Activated CD4-positive, alpha-beta memory T cell treated with anti-CD3 and anti-CD28 coated beads, Interleukin-2, amount 10 ng/mL, durations not matched to agents 7 days and 5 days (primary cell): ENCODE data around the gene LMTK2. TPM values are rescaled to one million over a fixed set of nuclear protein-coding genes. Genes with fewer than 3 reads are reported as not detected.

ENCODE experiments used
- CTCF ChIA-PET: fragments of 350-600 bp; sonication (Branson Sonifier 250); formaldehyde crosslinking; loops from one replicate; lab custom pipeline; 2021; ENCODE audit warnings: antibody characterized with exemption, inconsistent platforms; lab: Charles Lee
- POLR2A ChIA-PET: fragments of 350-600 bp; sonication (Branson Sonifier 250); formaldehyde crosslinking; loops from one replicate; lab custom pipeline; 2021; ENCODE audit warnings: antibody characterized with exemption; lab: Charles Lee
- DNase-seq: peaks from one replicate; pipeline ENCODE4 v3.0.0-alpha.2; 2020
- H3K27ac Mint-ChIP-seq: one replicate; pipeline ENCODE4 v1.8.0; 2021; ENCODE audit warnings: mild to moderate bottlenecking, mixed read lengths
- H3K27me3 Mint-ChIP-seq: one replicate; pipeline ENCODE4 v1.8.0; 2021; ENCODE audit warnings: mixed read lengths
- H3K36me3 Mint-ChIP-seq: one replicate; pipeline ENCODE4 v1.8.0; 2021; ENCODE audit warnings: low read depth, mixed read lengths
- H3K4me1 Mint-ChIP-seq: one replicate; pipeline ENCODE4 v1.8.0; 2021; ENCODE audit warnings: mixed read lengths
- H3K4me3 Mint-ChIP-seq: one replicate; pipeline ENCODE4 v1.8.0; 2021; ENCODE audit warnings: mild to moderate bottlenecking, mixed read lengths
- H3K9me3 Mint-ChIP-seq: one replicate; pipeline ENCODE4 v1.8.0; 2021; ENCODE audit warnings: mixed read lengths
- total RNA-seq, 2 experiments: library from RNA; stranded (reverse); gene quantifications; one replicate each; pipeline ENCODE4 v1.2.3, GENCODE V29; 2021

The LMTK2 gene
- total RNA-seq, 2 experiments from 2014 or later: 10.0 to 11.6 TPM

DNA sequence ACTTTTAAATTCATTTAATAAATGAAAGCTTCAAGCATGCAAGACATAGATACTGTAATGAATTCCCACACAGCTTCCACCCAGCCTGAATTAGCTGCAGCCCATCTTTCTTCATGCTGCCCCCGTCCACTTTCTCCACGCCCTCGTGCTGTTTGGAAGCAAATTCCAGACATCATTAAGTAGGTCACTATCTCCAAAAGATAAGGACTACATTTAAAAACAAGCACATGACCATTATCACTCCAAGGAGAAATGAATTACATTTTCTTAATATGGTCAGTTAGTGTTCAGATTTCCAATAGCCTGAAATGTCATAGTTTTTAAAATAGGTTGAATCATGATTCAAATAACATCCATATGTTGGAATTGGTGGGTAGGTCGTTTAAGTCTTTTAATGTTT is 24.3 kb downstream of the LMTK2 start:
- DNase-seq: no peak
- H3K36me3 Mint-ChIP-seq: no peaks in the 10 kb centered on the region
- ChIA-PET POLR2A (interaction anchor here (3.4 to 4.5 kb wide), 2 partner anchors 20 to 23 kb away, joined by 11 to 18 read pairs; no protein-coding TSS in a partner anchor), CTCF (interaction anchor here (1.1 to 2.3 kb wide), 5 partner anchors 25 to 259 kb away, joined by 3 to 9 read pairs (median 7); partner anchors contain the start of gene ASNS)
- H3K9me3 Mint-ChIP-seq: no peaks in the 10 kb centered on the region
- no peak overlapping the region for H3K4me3 Mint-ChIP-seq
- H3K27ac Mint-ChIP-seq: no peak overlapping the region
- peaks cover 8% of the 10 kb centered on the region for H3K27me3 Mint-ChIP-seq
- H3K4me1 Mint-ChIP-seq: peaks cover 42% of the 10 kb centered on the region

DNA sequence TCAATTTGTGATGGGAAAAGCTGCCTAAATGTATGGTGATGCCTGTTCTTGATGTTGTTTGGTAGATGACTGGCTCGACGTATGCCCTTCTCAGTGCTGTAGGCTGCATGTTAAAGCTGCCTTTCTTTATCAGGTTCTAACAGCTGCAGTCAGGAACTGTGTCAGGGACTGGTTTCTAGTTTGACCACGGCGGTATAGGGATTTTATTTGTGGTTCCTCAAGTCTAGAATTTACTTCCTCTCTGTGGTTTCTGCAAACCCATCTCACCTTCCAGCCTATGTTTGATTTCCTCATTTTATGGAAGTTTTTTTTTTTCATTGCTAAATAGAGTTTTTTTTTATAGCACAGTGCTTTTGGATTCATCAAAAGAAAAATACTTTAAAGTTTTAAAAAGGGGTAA is 26.5 kb downstream of the LMTK2 start:
- H3K4me1 Mint-ChIP-seq: peaks cover 42% of the 10 kb centered on the region
- H3K4me3 Mint-ChIP-seq: peak overlapping the region; percentile 33
- POLR2A ChIA-PET: interaction anchor here (0.6 to 4.5 kb wide), 4 partner anchors 12 to 36 kb away, joined by 3 to 18 read pairs (median 8); no protein-coding TSS in a partner anchor
- peaks cover 8% of the 10 kb centered on the region for H3K27me3 Mint-ChIP-seq
- CTCF ChIA-PET: interaction anchor here (1.1 to 1.4 kb wide), 4 partner anchors 10 to 35 kb away, joined by 3 to 7 read pairs (median 4); no protein-coding TSS in a partner anchor
- H3K9me3 Mint-ChIP-seq: no peaks in the 10 kb centered on the region
- peaks cover 5% of the 10 kb centered on the region for H3K36me3 Mint-ChIP-seq
- no peak overlapping the region for H3K27ac Mint-ChIP-seq
- peak; percentile 26 for DNase-seq

DNA sequence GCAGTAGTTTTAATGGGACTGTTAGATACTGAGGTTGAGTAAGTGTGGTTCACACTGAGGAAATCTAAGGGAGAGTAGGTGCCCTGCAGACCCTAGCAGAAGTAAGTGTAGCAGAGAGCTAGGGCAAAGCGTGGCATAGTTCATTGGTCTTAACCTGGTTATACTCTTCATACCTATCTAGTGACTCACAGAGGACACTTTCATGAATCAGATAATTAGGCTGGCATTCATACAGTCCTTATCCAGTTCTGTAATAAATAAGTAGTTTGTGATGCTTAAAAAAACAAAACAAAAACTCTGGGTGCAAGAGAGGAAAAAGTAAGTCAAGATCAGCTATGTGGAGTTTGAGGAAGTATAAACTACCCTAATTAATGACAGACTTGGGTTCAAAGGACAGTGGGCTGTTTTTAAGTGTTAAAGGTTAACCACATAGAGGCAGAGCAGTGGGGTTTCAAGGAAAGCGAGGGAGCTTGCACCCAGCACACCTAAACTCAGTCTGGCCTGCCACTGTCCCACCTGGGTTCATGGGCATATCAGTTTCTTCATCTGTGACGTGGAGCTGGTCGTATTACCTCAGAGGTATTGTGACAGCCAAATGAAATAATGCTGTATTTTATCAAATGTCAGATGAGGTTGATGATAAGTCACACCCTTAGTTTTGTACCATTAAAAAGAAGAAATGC is 27.1 kb downstream of the LMTK2 start:
- Mint-ChIP-seq H3K4me3 (no peak overlapping the region), H3K36me3 (peaks cover 8% of the 10 kb centered on the region), H3K4me1 (peaks cover 42% of the 10 kb centered on the region), H3K27ac (no peak overlapping the region), H3K9me3 (no peaks in the 10 kb centered on the region), H3K27me3 (peaks cover 8% of the 10 kb centered on the region)
- CTCF ChIA-PET: interaction anchor here (0.6 to 1.4 kb wide), 5 partner anchors 11 to 160 kb away, joined by 3 to 7 read pairs (median 4); no protein-coding TSS in a partner anchor
- DNase-seq: no peak
- POLR2A ChIA-PET: interaction anchor here (1.6 to 4.5 kb wide), 3 partner anchors 12 to 26 kb away, joined by 4 to 18 read pairs (median 11); no protein-coding TSS in a partner anchor

GRCh38 chr7:98134420-98135228 is 28.0 kb downstream of the LMTK2 start:
- Mint-ChIP-seq H3K36me3 (peaks cover 15% of the 10 kb centered on the region), H3K9me3 (no peaks in the 10 kb centered on the region), H3K27me3 (peaks cover 8% of the 10 kb centered on the region), H3K27ac (no peak overlapping the region), H3K4me1 (peaks cover 42% of the 10 kb centered on the region), H3K4me3 (no peak overlapping the region)
- ChIA-PET POLR2A (interaction anchor here (1.6 kb wide), 1 partner anchor 13 kb away, joined by 4 read pairs; no protein-coding TSS in a partner anchor), CTCF (interaction anchor here (0.6 to 1.3 kb wide), 2 partner anchors 12 to 161 kb away, joined by 3 to 4 read pairs; no protein-coding TSS in a partner anchor)
- DNase-seq: no peak

GRCh38 chr7:98135984-98136383 is 29.3 kb downstream of the LMTK2 start:
- Mint-ChIP-seq H3K4me1 (peaks cover 38% of the 10 kb centered on the region), H3K4me3 (no peak overlapping the region), H3K9me3 (no peaks in the 10 kb centered on the region), H3K27me3 (peaks cover 8% of the 10 kb centered on the region), H3K27ac (no peak overlapping the region), H3K36me3 (peaks cover 15% of the 10 kb centered on the region)
- ChIA-PET POLR2A (no interaction called here), CTCF (no interaction called here)
- DNase-seq: no peak

DNA sequence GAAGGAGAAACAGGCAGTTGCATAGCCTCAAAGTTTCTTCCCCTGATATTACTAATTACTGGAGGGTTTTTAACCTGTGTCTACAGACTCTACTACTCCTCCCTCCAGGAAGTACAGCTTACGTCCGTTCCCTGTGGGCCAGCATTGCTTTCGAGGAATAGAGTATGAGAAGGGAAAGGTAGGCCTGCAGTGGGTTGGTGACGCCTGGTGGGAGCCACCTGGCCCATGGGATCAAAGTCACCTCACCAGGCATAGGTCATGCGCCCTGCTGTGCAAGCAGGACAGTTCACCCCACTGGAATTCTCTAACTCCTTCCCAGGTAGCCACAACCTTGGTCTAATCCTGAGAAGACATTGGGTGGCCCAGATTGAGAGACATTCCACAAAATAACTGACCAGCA is 29.8 kb downstream of the LMTK2 start:
- CTCF ChIA-PET: interaction anchor here (1.0 kb wide), 1 partner anchor 32 kb away, joined by 4 read pairs; no protein-coding TSS in a partner anchor
- H3K4me1 Mint-ChIP-seq: peaks cover 33% of the 10 kb centered on the region
- POLR2A ChIA-PET: no interaction called here

GRCh38 chr7:98137134-98137825 is 30.6 kb downstream of the LMTK2 start:
- ChIA-PET CTCF (interaction anchor here (1.0 kb wide), 1 partner anchor 31 kb away, joined by 4 read pairs; no protein-coding TSS in a partner anchor), POLR2A (no interaction called here)
- DNase-seq: no peak
- Mint-ChIP-seq H3K4me3 (no peak overlapping the region), H3K4me1 (peaks cover 25% of the 10 kb centered on the region), H3K9me3 (no peaks in the 10 kb centered on the region), H3K27ac (no peak overlapping the region), H3K27me3 (peaks cover 6% of the 10 kb centered on the region), H3K36me3 (peaks cover 23% of the 10 kb centered on the region)

More for the DNA sequence above, 29.8 kb downstream of the LMTK2 start:
- no peak for DNase-seq
- no peaks in the 10 kb centered on the region for H3K9me3 Mint-ChIP-seq
- peaks cover 6% of the 10 kb centered on the region for H3K27me3 Mint-ChIP-seq
- no peak overlapping the region for H3K4me3 Mint-ChIP-seq
- peaks cover 19% of the 10 kb centered on the region for H3K36me3 Mint-ChIP-seq
- H3K27ac Mint-ChIP-seq: no peak overlapping the region

DNA sequence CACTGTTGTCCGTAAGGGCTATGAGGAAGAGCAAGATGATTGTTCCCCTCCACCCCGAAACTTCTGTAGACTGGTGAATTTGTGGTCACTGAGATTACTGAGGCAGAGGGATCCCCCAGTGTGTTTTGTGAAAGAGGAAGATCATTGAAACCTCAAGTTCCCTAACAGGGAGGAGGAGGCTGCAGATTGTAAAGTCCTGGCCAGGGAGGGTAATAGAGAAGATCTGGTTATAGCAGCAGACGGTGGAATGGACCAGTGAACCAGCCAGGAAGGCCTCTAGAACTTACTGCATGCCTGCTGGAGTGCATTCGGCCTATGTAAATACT is 31.1 kb downstream of the LMTK2 start:
- ChIA-PET CTCF (no interaction called here), POLR2A (no interaction called here)
- H3K4me1 Mint-ChIP-seq: peaks cover 20% of the 10 kb centered on the region
- H3K4me3 Mint-ChIP-seq: no peak overlapping the region
- peaks cover 6% of the 10 kb centered on the region for H3K27me3 Mint-ChIP-seq
- H3K36me3 Mint-ChIP-seq: peaks cover 23% of the 10 kb centered on the region
- no peak for DNase-seq
- no peaks in the 10 kb centered on the region for H3K9me3 Mint-ChIP-seq
- H3K27ac Mint-ChIP-seq: no peak overlapping the region

DNA sequence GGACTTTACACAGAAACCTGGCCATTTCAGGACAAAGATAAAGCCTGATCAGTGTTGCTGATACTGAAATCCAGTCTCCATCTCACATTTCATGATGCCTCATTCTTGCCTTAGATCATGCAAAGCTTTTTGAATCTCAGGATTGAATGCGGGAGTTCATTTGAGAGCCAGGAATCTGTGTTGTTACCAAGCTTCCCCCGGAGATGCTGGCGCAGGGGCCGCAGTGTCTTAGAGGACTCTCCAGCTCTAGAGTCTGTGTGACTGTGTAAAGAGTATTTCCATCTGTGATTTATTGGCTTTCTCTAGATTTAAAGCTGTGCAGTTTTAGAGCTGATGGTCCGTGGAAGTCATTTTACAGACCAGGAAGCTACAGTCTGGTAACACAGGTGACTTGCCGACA is 32.0 kb downstream of the LMTK2 start:
- Mint-ChIP-seq H3K4me1 (peaks cover 11% of the 10 kb centered on the region), H3K9me3 (no peaks in the 10 kb centered on the region), H3K27me3 (peaks cover 5% of the 10 kb centered on the region), H3K27ac (no peak overlapping the region), H3K36me3 (peaks cover 29% of the 10 kb centered on the region), H3K4me3 (no peak overlapping the region)
- CTCF ChIA-PET: no interaction called here
- no peak for DNase-seq
- POLR2A ChIA-PET: no interaction called here

DNA sequence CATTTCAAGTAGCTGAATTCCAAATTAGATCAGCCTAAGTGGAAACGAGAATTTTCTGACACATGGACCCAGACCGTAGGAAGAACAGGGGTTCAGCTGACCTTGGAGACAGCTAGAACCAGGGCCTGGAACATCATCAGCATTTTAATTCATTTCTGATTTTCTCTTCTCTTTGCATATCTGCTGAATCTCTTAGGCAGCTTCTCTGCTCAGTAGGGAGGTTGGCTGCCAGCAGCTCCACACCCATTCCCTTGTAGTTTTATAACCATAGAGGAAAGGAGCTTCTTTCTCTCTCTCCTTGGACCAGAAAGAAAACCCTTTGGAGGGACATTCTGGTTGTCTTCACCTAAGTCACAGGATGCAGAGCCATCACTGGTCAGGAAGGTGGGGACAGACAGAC is 36.0 kb downstream of the LMTK2 start:
- no peak overlapping the region for H3K27ac Mint-ChIP-seq
- POLR2A ChIA-PET: no interaction called here
- H3K9me3 Mint-ChIP-seq: no peaks in the 10 kb centered on the region
- no peaks in the 10 kb centered on the region for H3K4me1 Mint-ChIP-seq
- peaks cover 43% of the 10 kb centered on the region for H3K36me3 Mint-ChIP-seq
- no peaks in the 10 kb centered on the region for H3K27me3 Mint-ChIP-seq
- CTCF ChIA-PET: interaction anchor here (1.6 kb wide), 1 partner anchor 25 kb away, joined by 4 read pairs; no protein-coding TSS in a partner anchor
- DNase-seq: no peak
- no peak overlapping the region for H3K4me3 Mint-ChIP-seq

GRCh38 chr7:98148607-98149006 is 41.9 kb downstream of the LMTK2 start:
- no peaks in the 10 kb centered on the region for H3K4me1 Mint-ChIP-seq
- ChIA-PET POLR2A (no interaction called here), CTCF (interaction anchor here (0.9 kb wide), 1 partner anchor 43 kb away, joined by 3 read pairs; no protein-coding TSS in a partner anchor)
- H3K27ac Mint-ChIP-seq: no peak overlapping the region
- DNase-seq: no peak
- H3K36me3 Mint-ChIP-seq: peaks cover 22% of the 10 kb centered on the region
- H3K4me3 Mint-ChIP-seq: no peak overlapping the region
- no peaks in the 10 kb centered on the region for H3K9me3 Mint-ChIP-seq
- no peaks in the 10 kb centered on the region for H3K27me3 Mint-ChIP-seq

DNA sequence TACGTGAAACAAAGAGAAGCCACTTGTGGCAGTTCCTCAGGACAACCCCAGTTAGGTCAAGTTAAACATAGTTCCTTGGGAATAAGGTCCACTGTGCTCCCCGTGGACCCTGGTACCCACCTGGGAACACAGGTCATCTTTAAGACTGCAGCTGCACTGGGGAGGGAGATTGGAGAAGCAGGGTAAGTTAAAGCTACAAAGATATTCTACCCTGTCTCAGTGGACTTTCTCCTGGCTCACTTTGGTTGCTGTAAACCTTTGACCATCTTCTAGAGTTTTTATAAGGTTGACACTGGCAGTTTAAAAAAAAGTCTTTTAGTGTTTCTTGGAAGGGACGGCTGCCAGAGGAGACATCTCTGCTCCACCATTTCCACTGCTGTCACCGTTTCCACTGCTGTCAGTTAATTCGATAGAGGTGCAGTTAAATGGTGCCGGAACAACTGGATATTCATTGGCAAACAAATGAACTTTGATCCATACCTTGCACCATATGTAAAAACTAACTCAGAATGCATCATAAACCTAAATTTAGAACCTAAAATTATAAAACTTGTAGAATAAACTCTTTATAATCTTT is 42.5 kb downstream of the LMTK2 start:
- ChIA-PET CTCF (interaction anchor here (0.9 kb wide), 1 partner anchor 43 kb away, joined by 3 read pairs; no protein-coding TSS in a partner anchor), POLR2A (interaction anchor here (0.6 kb wide), 1 partner anchor 27 kb away, joined by 3 read pairs; no protein-coding TSS in a partner anchor)
- Mint-ChIP-seq H3K27ac (no peak overlapping the region), H3K4me1 (no peaks in the 10 kb centered on the region), H3K27me3 (no peaks in the 10 kb centered on the region), H3K4me3 (no peak overlapping the region), H3K36me3 (peaks cover 21% of the 10 kb centered on the region), H3K9me3 (no peaks in the 10 kb centered on the region)
- no peak for DNase-seq
